ENCODE measurements around the gene TSSK3. TPM values are rescaled to one million over a fixed set of nuclear protein-coding genes. Genes with fewer than 3 reads are reported as not detected.

The TSSK3 gene
- total and polyA plus RNA-seq, 2 experiments from 2014 or later, result not detected

- TF ChIP-seq ZNF462 (CRISPR knock-in tag; IDR thresholded peaks at IDR 0.05), result no peak
- TF ChIP-seq ZNF114 (CRISPR knock-in tag; IDR thresholded peaks at IDR 0.05), result no peak
- no peak for TF ChIP-seq CREB1 (CRISPR knock-in tag; IDR thresholded peaks at IDR 0.05; ENCODE audit: low read depth)
- no peak for TF ChIP-seq EZH2phosphoT487 (IDR thresholded peaks at IDR 0.05; ENCODE audit: unreplicated experiment)
- TF ChIP-seq, protein P1, sequence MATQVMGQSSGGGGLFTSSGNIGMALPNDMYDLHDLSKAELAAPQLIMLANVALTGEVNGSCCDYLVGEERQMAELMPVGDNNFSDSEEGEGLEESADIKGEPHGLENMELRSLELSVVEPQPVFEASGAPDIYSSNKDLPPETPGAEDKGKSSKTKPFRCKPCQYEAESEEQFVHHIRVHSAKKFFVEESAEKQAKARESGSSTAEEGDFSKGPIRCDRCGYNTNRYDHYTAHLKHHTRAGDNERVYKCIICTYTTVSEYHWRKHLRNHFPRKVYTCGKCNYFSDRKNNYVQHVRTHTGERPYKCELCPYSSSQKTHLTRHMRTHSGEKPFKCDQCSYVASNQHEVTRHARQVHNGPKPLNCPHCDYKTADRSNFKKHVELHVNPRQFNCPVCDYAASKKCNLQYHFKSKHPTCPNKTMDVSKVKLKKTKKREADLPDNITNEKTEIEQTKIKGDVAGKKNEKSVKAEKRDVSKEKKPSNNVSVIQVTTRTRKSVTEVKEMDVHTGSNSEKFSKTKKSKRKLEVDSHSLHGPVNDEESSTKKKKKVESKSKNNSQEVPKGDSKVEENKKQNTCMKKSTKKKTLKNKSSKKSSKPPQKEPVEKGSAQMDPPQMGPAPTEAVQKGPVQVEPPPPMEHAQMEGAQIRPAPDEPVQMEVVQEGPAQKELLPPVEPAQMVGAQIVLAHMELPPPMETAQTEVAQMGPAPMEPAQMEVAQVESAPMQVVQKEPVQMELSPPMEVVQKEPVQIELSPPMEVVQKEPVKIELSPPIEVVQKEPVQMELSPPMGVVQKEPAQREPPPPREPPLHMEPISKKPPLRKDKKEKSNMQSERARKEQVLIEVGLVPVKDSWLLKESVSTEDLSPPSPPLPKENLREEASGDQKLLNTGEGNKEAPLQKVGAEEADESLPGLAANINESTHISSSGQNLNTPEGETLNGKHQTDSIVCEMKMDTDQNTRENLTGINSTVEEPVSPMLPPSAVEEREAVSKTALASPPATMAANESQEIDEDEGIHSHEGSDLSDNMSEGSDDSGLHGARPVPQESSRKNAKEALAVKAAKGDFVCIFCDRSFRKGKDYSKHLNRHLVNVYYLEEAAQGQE (IDR thresholded peaks at IDR 0.05; ENCODE audit: unreplicated experiment), result no peak
- no peak for TF ChIP-seq ZNF331 (CRISPR knock-in tag; IDR thresholded peaks at IDR 0.05; ENCODE audit: low read depth)
- no peak for TF ChIP-seq STAT1 (IDR thresholded peaks at IDR 0.05; ENCODE audit: unreplicated experiment)
- no peak for TF ChIP-seq POLR2AphosphoS5 (IDR thresholded peaks at IDR 0.05; ENCODE audit: low read depth)
Observed at GRCh38 chr1:32367912-32368635, 5.7 kb downstream of the TSSK3 start (continued).
